Body of pancreas (tissue), 4 donors: ENCODE results near the gene TBX21. TPM values are rescaled to one million over a fixed set of nuclear protein-coding genes. Genes with fewer than 3 reads are reported as not detected.
A peak's percentile ranks its signal among the peaks of the same experiment; 100 is the strongest.

Experiments used
- ATAC-seq: fragments of 150-250 bp; one replicate; pipeline ENCODE4 v1.9.1; 2016
- DNase-seq, 4 donors: peaks; one replicate each; pipeline ENCODE4 v3.0.0-alpha.2; 2019
- H3K27ac ChIP-seq, 4 donors: fragments of 200-600 bp; sonication (generic); 1 replicate in 3 of 4; 2 replicates in 1 of 4; pipeline versions ENCODE4 v1.5.1 to v1.6.1; 2016 to 2019; ENCODE audit warnings: mild to moderate bottlenecking in 1 of 4, mixed read lengths in 1 of 4, moderate library complexity in 1 of 4
- H3K27me3 ChIP-seq, 2 donors: fragments of 200-600 bp; sonication (generic); one replicate each; pipeline ENCODE4 v1.6.0; 2016; ENCODE audit warnings: mild to moderate bottlenecking in 1 of 2
- H3K36me3 ChIP-seq, 2 donors: fragments of 200-600 bp; sonication (generic); replicated peaks in 1 of 2; 2 replicates each; pipeline ENCODE4 v1.5.1; 2016; ENCODE audit warnings: low read depth in 2 of 2; ENCODE audit not compliant: insufficient read depth in 1 of 2
- H3K4me1 ChIP-seq: fragments of 200-600 bp; sonication (generic); one replicate; pipeline ENCODE4 v1.6.0; 2016
- H3K4me3 ChIP-seq, 2 donors: fragments of 200-600 bp; sonication (generic); 1 replicate in 1 of 2; 2 replicates in 1 of 2; pipeline ENCODE4 v1.5.1; 2016 to 2019
- H3K9me3 ChIP-seq, 3 donors: fragments of 200-600 bp; sonication (generic); 1 replicate in 2 of 3; 2 replicates in 1 of 3; pipeline ENCODE4 v1.5.1; 2016
- POLR2A ChIP-seq, 3 donors: fragments of 450-650 bp; IDR thresholded peaks; one replicate each; pipeline ENCODE4 v1.6.1; 2016; ENCODE audit warnings: antibody characterized with exemption in 3 of 3, mild to moderate bottlenecking in 2 of 3
- WGBS, 2 donors: methylation state at CpG; one replicate each; pipeline ENCODE4 v1.1.5; 2017; 5-methylcytosine and 5-hydroxymethylcytosine counted together
- intact Hi-C: fragments of 100-400 bp; cut with DNase I; formaldehyde crosslinking; loops from one replicate; pipeline ENCODE4 v1.15.1; 2023
- total RNA-seq, 2 donors: library from RNA; depleted of rRNA; stranded (reverse); fragments of >200 nt; gene quantifications; one replicate each; pipeline ENCODE4 v1.1.0, GENCODE V29; 2016
- TF ChIP-seq, protein P1 (sequence below), 7 experiments: fragments of 450-650 bp in 4 of 7; fragments of 200-600 bp in 3 of 7; sonication (generic) in 3 of 7; IDR thresholded peaks; one replicate each; pipeline ENCODE4 v1.5.1; 2016 to 2019; ENCODE audit warnings: antibody characterized with exemption in 7 of 7

TBX21 gene
- total RNA-seq, 2 donors from 2014 or later, result 1.0 TPM; not detected in 1

DNA sequence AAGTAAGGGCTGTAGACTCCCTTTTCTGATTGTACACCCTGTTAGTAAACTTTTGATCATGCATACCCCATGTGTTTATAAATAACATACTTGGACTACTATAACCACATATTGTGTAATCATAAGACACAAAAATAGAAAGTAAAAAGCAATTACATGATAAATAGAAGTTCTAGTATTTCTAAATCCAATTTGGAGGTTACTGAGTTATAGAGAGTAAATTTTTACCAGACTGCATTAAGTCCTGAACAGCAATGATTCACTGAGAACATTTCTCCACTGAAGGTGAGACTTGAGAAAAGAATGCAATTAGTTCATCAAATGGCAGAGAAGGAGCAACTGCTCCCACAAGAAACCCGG lies 46.8 kb upstream of the TBX21 start:
- H3K27ac ChIP-seq, result peak overlapping the region in 1 of 4 donors; percentile 4
- ATAC-seq (no peak), DNase-seq (no peak)
- TF ChIP-seq POLR2A (IDR thresholded peaks at IDR 0.05), result no peak
- TF ChIP-seq, protein P1, sequence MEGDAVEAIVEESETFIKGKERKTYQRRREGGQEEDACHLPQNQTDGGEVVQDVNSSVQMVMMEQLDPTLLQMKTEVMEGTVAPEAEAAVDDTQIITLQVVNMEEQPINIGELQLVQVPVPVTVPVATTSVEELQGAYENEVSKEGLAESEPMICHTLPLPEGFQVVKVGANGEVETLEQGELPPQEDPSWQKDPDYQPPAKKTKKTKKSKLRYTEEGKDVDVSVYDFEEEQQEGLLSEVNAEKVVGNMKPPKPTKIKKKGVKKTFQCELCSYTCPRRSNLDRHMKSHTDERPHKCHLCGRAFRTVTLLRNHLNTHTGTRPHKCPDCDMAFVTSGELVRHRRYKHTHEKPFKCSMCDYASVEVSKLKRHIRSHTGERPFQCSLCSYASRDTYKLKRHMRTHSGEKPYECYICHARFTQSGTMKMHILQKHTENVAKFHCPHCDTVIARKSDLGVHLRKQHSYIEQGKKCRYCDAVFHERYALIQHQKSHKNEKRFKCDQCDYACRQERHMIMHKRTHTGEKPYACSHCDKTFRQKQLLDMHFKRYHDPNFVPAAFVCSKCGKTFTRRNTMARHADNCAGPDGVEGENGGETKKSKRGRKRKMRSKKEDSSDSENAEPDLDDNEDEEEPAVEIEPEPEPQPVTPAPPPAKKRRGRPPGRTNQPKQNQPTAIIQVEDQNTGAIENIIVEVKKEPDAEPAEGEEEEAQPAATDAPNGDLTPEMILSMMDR (IDR thresholded peaks at IDR 0.05), result no peak
- H3K4me1 ChIP-seq, result peaks cover 17% of the 10 kb centered on the region
- no peaks in the 10 kb centered on the region for H3K27me3 ChIP-seq
- WGBS, 2 donors, result 71 to 75% methylated on average over 1 of the region's 1 CpG
- intact Hi-C loops, result no loop called here
- no peak overlapping the region for H3K4me3 ChIP-seq
- peaks cover 0 to 11% of the 10 kb centered on the region in 2 donors for H3K36me3 ChIP-seq
- H3K9me3 ChIP-seq, result no peaks in the 10 kb centered on the region

DNA sequence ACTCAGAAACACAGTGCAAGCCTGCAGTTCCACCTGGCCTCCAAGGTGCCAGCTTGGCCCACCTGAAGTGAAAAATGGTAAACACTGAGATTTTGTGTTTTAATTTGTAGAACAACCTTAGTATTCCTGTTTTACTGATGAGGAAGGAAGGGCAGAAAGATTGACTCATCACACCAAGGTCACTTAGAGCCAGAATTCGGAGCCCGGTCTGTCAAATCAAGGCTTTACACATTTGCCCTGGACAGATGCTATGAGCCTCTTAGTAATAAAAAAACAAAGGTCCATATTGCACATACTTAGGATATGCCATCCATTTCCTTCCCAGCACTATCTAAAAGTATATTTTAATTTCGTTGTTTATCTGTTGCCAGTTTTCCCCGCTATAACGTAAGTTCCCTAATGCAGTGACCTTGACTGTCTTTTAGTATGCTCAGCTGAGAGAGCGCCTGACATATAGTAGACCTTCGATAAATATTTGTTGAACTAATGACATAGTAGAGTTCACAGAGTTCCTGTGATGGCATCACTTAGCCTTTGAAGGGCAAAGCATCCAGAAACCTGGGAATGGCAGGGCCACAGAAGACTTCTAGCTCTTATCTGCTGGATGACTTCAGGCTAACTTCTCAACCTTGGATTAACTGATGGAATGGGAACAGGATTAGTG lies 46.2 kb upstream of the TBX21 start:
- Histone ChIP-seq H3K27ac (no peak overlapping the region), H3K4me1 (peaks cover 17% of the 10 kb centered on the region), H3K9me3 (no peaks in the 10 kb centered on the region), H3K4me3 (no peak overlapping the region), H3K36me3 (peaks cover 0 to 11% of the 10 kb centered on the region in 2 donors), H3K27me3 (no peaks in the 10 kb centered on the region)
- TF ChIP-seq, protein P1 (IDR thresholded peaks at IDR 0.05), result no peak
- no peak for TF ChIP-seq POLR2A (IDR thresholded peaks at IDR 0.05)
- intact Hi-C loops, result no loop called here
- ATAC-seq (no peak), DNase-seq (no peak)
- WGBS, 2 donors, result 40 to 46% methylated on average over 7 of the region's 7 CpGs

DNA sequence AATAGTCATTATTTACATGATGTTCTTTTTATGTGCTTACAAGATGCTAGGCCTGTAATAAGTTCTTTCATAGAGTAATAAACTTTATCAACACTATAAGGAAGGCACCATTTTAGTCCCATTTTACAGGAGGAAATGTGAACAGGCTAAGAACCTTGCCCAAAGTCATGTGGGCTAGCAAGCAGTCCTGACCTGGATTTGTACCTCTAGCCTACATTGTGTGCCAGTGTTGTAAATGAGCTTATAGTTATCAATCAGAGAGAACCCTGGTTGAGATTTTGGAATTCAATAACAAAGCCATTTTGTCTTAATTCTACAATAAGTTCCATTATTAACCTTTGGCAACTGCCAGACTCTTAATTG lies 45.7 kb upstream of the TBX21 start:
- TF ChIP-seq, protein P1 (IDR thresholded peaks at IDR 0.05), result no peak
- no peak for TF ChIP-seq POLR2A (IDR thresholded peaks at IDR 0.05)
- Histone ChIP-seq H3K4me3 (no peak overlapping the region), H3K27ac (no peak overlapping the region), H3K36me3 (peaks cover 0 to 7% of the 10 kb centered on the region in 2 donors), H3K9me3 (no peaks in the 10 kb centered on the region), H3K27me3 (no peaks in the 10 kb centered on the region), H3K4me1 (peaks cover 20% of the 10 kb centered on the region)
- DNase-seq (no peak), ATAC-seq (no peak)
- intact Hi-C loops, result no loop called here

DNA sequence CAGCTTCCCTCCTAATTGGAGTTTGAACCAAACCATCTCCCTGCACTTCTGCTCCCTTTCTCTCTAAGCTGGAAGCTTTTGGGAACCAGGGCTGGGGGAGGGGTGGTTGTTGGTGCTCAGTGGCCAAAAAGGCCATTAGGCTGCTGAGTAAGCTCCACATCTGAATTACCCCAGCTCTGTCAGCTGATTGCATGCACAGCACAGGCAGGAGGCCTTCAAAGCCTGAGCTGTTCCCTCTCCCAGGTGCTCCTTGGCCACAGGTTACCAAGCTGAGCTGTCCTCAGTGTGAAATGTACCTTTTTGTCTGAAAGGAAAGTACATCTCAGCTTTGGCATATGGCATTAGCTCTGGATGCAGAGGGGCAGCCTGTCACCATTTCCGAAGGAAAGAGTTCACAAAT lies 45.3 kb upstream of the TBX21 start:
- WGBS, 2 donors, result 87 to 100% methylated on average over 1 of the region's 1 CpG
- Histone ChIP-seq H3K36me3 (peaks cover 0 to 3% of the 10 kb centered on the region in 2 donors), H3K4me1 (peaks cover 24% of the 10 kb centered on the region), H3K27ac (no peak overlapping the region), H3K4me3 (no peak overlapping the region), H3K9me3 (no peaks in the 10 kb centered on the region), H3K27me3 (no peaks in the 10 kb centered on the region)
- TF ChIP-seq, protein P1 (IDR thresholded peaks at IDR 0.05), result no peak
- TF ChIP-seq POLR2A (IDR thresholded peaks at IDR 0.05), result no peak
- DNase-seq, result no peak
- intact Hi-C loops, result no loop called here
- ATAC-seq, result no peak

DNA sequence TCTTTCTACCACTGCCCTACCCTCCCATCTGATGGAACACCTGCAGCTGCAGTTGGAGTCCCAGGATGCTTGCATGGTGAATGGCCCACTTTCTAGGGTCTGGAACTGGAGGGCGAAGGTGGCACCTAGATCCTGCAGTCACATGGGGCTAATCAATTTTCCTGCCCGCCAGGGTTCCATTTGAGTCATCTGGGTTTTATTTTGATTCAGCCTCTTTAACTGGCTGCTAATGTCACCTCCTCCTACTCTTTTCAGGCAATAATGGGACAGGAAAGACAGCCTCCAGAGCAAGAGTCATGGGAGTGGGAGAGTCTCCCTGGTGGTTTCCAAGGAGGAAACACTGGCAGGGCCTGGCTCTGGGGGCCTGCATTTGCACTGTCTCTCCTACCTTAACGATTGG lies 42.9 kb upstream of the TBX21 start:
- Histone ChIP-seq H3K4me1 (peaks cover 37% of the 10 kb centered on the region), H3K36me3 (no peaks in the 10 kb centered on the region), H3K27me3 (no peaks in the 10 kb centered on the region), H3K27ac (no peak overlapping the region), H3K4me3 (no peak overlapping the region), H3K9me3 (no peaks in the 10 kb centered on the region)
- 46 to 52% methylated on average over 3 of the region's 3 CpGs for WGBS, 2 donors
- ATAC-seq (no peak), DNase-seq (no peak)
- TF ChIP-seq, protein P1 (IDR thresholded peaks at IDR 0.05), result no peak
- TF ChIP-seq POLR2A (IDR thresholded peaks at IDR 0.05), result no peak
- intact Hi-C loops, result loop anchor here (10.0 kb wide), 1 partner anchor 115 kb away; no protein-coding TSS in a partner anchor
